SK-MEL-5 (cell line): ENCODE data around the gene CPNE4. TPM values are rescaled to one million over a fixed set of nuclear protein-coding genes. Genes with fewer than 3 reads are reported as not detected.

ENCODE experiments used
- DNase-seq: peaks from one replicate; pipeline ENCODE4 v3.0.0-alpha.2; 2016; ENCODE audit warnings: low read depth, low spot score
- in situ Hi-C: cut with HindIII; loops from 2 replicates; pipeline ENCODE4 v1.10.0; 2016; ENCODE audit warnings: low sequenced_read_pairs, high pct_unique_total_duplicates, low pct_unique_long_range_greater_than_20kb
- total RNA-seq: library from RNA; depleted of rRNA; stranded (reverse); fragments of >200 nt; shearing (Covaris generic); gene quantifications from 2 replicates; pipeline ENCODE4 v1.2.3, GENCODE V29; 2014

CPNE4 gene
- total RNA-seq, 1 experiment from 2014 or later = not detected

GRCh38 chr3:131555456-131555855, 479.4 kb downstream of the CPNE4 start:
- in situ Hi-C loops = no loop called here
- DNase-seq = no peak

GRCh38 chr3:131553495-131554247, 481.1 kb downstream of the CPNE4 start:
- in situ Hi-C loops = no loop called here
- DNase-seq = no peak

- no peak for DNase-seq
- in situ Hi-C loops = no loop called here
Observed at GRCh38 chr3:131551761-131552160, 483.1 kb downstream of the CPNE4 start.

- in situ Hi-C loops = no loop called here
- DNase-seq = no peak
Observed at GRCh38 chr3:131550562-131551465, 484.0 kb downstream of the CPNE4 start.

GRCh38 chr3:131549340-131549739, 485.5 kb downstream of the CPNE4 start:
- in situ Hi-C loops = no loop called here
- DNase-seq = peak; percentile 42

- no peak for DNase-seq
- in situ Hi-C loops = no loop called here
Observed at GRCh38 chr3:131547585-131547984, 487.2 kb downstream of the CPNE4 start.

- in situ Hi-C loops = no loop called here
- DNase-seq = no peak
Observed at GRCh38 chr3:131546441-131546840, 488.4 kb downstream of the CPNE4 start.

- in situ Hi-C loops = no loop called here
- DNase-seq = no peak
Observed at GRCh38 chr3:131544557-131544956, 490.3 kb downstream of the CPNE4 start.

GRCh38 chr3:131543714-131544113, 491.1 kb downstream of the CPNE4 start:
- in situ Hi-C loops = no loop called here
- DNase-seq = peak; percentile 10

- in situ Hi-C loops = no loop called here
- no peak for DNase-seq
Observed at GRCh38 chr3:131541288-131541687, 493.5 kb downstream of the CPNE4 start.

GRCh38 chr3:131540821-131541220, 494.0 kb downstream of the CPNE4 start:
- in situ Hi-C loops = no loop called here
- DNase-seq = no peak

- in situ Hi-C loops = no loop called here
Observed at GRCh38 chr3:131540143-131540542, 494.7 kb downstream of the CPNE4 start.

GRCh38 chr3:131538968-131539367, 495.8 kb downstream of the CPNE4 start:
- DNase-seq = no peak
- in situ Hi-C loops = no loop called here

More at GRCh38 chr3:131540143-131540542, 494.7 kb downstream of the CPNE4 start:
- DNase-seq = no peak

- DNase-seq = no peak
- in situ Hi-C loops = no loop called here
Observed at GRCh38 chr3:131537531-131537930, 497.3 kb downstream of the CPNE4 start.

- no peak for DNase-seq
- in situ Hi-C loops = no loop called here
Observed at GRCh38 chr3:131535596-131535995, 499.2 kb downstream of the CPNE4 start.

- no peak for DNase-seq
- in situ Hi-C loops = no loop called here
Observed at GRCh38 chr3:131535131-131535530, 499.7 kb downstream of the CPNE4 start.

- DNase-seq = no peak
- in situ Hi-C loops = no loop called here
Observed at GRCh38 chr3:131532645-131533044, 502.2 kb downstream of the CPNE4 start.

- in situ Hi-C loops = no loop called here
- DNase-seq = no peak
Observed at GRCh38 chr3:131530843-131531242, 504.0 kb downstream of the CPNE4 start.

GRCh38 chr3:131530388-131530787, 504.4 kb downstream of the CPNE4 start:
- in situ Hi-C loops = no loop called here
- no peak for DNase-seq
